HG02970 (cell line): ENCODE data around the gene NCK1.

ENCODE experiments used
- ATAC-seq: cut with Tn5 transposase; IDR thresholded peaks from one replicate; pipeline ENCODE4 v1.9.1; 2021; ENCODE audit warnings: mild to moderate bottlenecking, moderate library complexity, moderate number of reproducible peaks; ENCODE audit not compliant: unreplicated experiment, low FRiP score

NCK1 gene

DNA sequence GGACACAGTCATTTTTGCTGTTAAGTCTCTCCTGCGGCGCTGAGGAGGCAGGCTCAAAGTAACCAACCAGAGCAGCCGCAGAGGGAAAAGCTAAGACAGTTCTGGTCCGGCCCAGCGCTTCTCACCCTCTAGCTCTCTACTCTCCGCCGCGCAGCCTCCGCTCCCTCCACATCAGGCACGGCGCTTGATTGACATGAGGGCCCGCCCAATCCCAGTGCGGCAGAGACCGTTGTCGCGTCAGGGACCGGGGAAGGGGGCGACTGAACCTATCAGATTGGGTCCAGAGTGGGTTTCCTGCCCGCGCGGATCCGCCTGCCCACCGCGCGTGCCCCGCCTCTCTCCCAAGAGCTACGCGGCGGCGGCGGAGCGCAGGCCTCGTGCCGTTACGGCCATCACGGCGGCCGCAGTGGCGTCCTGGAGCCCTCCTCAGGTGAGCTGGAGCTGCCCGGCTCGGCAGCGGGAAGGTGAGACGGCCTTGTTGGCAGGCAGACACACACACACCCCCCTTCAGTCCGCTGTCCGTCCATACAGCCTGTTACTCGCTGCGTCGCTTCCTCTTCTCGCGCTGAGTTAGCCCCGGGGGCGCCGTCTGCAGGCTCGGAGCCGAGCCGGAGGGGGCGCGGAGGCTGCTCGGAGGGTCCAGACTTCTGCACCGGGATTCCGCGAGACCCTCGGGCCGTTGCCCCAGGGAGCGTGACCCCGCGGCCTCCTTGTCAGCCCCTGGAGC is at the start of gene NCK1:
Gene NCK1 (plus strand): TSS at position 319 of the 727 bp plus-strand sequence. CDS start 65,794 bp downstream, outside the sequence.
- peak; percentile 95 for ATAC-seq

DNA sequence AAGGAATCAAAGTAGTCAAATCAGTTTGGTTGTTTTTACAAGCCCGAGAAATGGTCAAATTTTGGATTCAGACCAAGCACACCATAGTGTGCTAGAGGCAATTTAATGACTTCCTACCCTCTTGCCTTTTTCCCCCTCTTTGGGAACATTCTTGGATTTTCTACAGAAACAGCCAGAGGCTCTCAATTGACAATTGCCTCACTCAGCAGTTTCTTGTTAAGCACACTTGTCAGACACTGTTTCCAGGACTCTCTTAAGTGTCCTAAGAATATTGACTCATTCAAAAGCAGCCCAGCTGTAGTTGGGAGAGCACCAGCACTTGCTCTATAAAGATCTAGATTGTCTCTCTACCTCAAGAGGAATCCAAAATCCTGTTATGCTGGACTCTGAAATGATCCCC is 44.6 kb upstream of the NCK1 start:
- ATAC-seq = no peak

DNA sequence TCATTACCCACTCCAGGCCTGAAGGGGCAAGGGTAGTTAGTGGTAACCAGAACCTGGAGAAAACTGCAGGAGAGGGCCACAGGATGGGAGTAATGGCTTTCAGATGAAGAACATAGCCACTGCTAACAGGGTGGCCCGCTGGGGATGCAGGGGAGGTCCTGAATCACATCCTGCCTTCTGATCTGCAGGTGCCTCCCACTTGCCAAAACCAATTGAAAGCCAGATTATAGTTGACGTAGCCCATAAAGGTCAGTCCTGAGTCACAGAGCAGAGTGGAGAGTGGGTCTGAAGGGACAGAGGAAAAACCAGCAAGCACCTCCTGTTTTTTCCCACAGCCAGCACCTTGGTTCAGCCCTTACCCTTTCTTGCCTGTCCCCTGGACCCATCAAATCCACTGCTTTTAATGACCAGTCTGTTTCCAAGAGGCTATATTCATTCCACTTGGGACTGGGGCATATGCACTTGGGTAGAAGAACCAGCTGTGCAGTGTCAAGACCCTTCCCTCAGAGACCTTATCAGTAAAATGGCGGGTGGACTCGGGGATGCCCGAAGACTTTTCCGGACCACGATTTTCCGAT is 43.7 kb upstream of the NCK1 start:
- ATAC-seq = no peak

DNA sequence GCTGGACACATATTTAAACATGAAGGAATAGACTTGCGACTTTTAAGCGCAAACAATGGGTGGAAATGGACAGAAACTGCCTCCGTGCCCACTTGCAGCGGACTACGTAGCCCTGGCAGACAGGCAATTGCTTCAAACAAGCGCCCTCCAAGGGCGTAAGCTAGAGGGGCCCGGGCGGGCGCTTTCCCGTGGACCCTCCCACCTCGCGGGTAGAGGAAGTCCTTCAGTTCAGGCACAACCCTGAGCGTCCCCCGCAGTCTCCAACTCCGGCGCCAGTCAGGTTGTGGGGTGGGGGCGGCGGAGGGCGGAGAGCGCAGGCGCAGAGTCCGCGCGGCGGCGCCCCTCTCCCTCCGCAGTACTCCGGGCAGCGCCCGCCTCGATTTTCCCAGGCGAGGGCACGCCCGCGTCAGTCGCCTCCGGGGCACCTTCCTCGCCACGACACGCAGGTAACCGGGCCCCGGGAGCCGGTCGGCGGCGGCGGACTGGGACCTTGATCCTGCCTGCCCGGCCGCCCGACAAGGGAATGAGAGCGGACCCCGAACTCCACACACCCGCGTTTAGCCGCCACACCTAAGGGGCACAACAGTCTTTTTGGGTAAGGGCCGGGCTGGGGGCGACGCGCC is 43.1 kb upstream of the NCK1 start, which contains the start of gene SLC35G2:
Gene SLC35G2 (plus strand): TSS at position 358 of the 623 bp plus-strand sequence. CDS start 35,335 bp downstream, outside the sequence.
- no peak for ATAC-seq

DNA sequence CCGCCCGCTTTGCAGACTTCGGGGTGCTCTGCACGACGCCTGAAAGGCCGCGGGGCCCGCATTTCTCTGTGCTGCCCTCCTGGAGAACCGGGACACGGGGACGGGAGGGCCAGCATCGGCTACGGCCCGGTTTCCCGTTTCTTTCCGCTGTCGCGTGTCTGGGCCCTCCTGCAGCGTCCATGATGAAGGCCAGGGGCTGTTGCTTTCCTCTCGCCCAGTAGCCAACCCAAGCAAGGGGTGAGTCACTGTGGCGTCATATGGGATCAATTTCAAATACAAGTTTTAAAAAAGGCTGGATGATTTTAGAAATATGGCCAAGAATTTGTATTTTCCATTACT is 42.6 kb upstream of the NCK1 start:
- no peak for ATAC-seq

DNA sequence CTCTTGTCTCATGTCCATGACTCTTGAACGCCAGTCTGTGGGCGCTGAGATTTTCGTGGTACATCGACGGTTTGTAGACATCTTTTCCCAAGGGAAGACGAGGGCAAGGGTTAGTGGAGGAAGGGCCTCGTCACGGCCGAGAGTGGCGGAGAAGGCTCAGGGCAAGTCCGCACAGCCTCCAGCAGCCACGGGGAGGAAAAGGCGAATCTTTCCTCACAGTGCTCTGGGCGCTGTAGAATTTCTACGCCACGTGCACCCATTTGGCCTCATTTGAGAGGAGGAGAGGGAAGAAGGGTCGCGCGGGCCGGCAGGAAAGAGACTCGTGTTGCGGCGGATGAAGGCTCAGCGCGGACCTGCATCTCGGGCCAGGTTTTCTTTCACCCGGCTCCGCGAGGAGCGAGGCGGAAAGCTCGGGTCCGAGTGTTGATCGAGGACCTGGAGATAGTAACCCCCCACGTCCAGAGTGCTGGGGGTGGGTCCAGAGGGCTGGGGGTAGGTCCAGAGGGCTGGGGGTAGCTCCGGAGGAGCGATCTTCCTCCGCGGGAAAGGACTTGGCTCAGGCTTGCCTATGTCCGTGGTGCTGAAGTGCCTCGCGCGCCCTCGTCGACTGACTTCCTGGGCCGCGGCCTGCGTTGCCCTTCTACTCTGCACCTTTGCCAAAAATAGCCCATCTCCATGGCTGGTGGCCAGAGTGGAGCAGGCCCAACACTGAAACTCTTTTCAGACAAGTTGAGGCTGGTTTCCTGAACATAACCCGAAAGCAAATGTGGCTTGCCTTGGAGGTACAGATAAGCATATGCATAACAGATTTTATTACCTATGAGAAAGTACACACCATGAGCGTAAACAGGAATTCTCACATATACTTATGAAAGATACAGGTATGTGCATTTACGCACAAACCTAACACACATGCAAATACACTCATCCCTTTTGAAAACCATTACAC is 42.0 kb upstream of the NCK1 start:
- ATAC-seq = no peak

DNA sequence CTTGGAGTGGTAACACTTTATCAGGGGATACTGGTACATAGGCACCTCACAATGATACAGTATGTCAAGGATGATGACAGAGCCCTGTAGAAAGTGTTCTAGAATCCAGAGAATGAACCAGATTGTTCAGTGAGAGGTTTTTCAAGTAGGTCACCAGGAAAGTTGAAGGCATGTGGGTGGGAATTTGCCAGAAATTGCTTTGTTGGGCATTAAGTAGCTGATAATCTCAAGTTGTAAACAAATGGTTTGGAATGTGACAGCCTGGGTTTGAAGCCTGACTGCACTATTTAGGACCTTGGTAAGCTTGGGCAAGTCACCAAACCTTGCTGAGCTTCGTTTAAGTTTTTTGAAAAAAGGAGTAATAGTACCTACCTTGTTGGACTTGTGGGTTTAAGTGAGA is 30.5 kb upstream of the NCK1 start:
- ATAC-seq = no peak

DNA sequence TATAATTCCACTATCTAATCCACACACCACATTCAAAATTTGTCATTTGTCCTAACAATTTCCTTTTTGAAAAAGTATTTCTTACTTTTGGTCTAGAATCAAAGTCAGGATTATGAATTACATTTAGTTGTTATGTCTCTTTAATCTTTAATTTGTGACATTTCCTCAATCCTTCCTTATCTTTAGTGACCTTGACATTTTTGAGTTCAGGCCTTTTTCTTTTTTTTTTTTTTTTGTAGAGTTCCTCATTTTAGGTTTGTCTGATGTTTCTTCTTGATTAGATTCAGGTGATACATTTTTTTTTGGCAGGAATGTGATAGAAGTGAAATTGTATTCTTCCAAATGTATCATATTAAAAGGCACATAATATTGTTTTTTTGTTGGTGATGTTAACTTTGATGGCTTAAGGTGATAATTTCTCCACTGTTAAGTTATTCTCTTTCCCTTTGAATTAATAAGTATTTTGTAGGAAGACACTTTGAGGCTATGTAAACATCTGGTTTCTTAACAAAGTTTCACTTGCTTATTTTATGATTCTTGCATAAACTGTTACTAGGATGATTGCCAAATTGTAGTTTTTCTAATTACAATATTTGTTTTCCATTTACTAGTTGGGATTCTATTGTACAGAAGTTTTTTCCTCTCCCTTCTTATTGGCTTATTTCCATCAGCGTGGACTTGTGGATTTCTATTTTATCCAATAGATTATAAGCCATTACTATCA is 26.8 kb upstream of the NCK1 start:
- no peak for ATAC-seq

DNA sequence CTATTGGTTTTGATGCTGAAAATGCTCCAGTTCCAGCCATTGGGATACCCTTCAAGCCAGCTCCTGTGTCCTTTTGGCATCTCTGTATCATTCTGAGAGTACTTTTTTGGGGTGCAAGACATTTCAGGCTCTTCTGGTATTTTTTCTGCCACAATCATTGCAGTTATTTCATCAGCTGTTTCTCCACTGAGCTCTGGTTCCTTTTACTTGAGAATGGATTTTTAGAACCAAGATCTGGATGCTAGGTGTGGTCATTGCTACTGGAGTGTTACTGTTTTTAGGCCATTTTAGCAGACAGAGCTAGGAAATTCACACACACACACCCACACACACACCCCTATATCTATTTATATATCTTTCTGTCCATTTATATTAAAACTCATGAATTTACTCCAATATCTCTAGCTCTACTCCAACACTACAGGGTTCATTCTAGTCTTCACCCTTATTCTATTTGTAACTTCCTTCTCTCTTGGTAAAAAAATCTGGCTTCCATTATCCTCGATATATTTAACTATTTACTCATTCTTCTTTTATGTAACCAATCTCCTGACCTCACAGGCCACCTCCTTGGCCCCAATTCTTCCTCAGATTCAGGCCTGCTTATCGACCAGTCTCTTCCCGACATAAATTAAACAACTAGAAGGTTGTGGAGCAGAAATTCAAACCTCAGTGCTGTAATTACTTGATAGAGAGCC is 26.0 kb upstream of the NCK1 start:
- ATAC-seq = no peak

DNA sequence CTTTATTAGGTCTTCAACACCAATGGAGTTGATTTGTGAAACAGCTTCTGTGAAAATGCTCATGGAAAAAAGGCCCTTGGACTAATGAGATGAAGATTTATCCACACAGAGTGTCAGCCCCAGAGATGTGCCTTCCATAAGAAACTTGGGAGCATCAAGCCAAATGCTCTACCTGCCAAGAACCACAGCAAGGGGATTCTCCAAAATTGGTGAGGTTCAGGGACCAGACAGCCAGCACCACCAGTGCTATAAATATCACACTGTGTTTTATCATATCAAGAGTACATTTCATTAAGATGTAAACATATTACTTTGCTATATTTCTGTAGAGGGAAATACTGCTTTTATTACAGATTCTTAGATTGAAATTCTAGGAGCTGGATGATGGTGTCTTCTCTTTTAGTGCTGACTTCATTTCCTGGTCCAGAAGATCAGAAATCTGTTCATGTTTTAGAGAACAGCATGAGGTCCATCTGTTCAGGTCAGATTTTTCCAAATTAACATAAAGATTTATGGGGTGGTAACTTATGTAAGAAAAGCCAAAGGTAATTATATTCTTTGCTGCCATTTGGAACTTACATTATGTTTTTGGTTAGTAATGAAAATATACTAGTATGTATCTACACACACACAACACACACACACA is 25.4 kb upstream of the NCK1 start:
- ATAC-seq = no peak

DNA sequence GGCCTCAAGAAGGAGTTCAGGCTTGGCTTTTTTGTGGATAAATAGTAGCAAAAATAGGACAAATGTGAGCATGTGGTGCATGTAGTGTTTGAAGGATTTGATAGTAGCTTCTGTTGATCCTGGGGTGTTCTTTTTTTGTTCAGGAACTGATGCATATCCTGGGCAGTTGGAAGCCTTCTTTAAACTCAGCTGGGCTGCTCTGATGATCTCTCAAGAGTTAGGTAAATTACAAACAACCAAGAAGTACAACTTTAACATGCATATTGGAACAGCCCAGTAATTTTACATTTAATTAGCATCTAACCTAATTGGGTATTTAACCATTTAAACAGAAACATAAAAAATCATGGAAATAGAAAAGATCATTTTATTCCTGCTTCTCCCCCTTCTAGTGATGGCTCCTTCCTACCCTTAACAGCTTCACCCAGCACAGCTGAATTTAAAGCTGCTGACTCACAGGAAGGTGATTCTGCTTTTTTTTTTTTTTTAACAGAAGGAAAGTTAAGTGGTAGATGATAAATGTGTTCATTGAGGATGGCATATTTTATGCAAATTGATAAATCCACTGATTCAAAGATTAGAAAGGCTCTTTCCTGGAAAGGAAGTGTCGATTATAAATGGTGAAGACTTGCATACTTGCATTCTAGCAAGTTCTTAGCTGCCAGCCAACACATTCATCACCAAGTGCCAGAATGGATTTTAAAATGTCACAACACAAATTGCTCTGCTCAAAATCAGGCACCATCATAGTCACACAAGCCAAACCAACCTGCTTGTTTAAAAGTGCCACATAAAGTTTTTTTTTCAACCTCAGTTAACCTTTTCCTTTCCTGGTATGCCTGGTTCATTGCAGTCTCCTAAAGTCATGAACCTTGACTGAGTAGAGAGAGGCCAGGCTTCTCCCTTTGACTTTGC is 23.1 kb upstream of the NCK1 start:
- no peak for ATAC-seq

DNA sequence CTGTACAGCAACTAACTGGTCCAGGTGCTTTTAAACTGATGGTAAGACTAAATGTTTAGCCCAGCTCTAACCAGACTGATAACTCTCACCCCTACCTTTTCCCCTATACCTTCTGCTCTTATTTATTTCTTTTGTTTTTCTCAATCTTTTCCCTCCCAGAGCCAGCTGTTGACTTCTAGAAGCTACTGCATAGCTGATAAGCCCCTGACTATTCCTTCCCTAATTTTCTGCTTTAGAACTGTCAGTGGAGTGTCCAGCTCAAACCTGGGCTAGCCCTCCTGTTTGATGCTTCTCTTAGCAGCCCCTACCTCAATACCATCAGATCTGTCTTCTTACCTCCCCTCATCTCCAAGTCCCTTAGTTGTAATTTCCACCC is 22.5 kb upstream of the NCK1 start:
- no peak for ATAC-seq

DNA sequence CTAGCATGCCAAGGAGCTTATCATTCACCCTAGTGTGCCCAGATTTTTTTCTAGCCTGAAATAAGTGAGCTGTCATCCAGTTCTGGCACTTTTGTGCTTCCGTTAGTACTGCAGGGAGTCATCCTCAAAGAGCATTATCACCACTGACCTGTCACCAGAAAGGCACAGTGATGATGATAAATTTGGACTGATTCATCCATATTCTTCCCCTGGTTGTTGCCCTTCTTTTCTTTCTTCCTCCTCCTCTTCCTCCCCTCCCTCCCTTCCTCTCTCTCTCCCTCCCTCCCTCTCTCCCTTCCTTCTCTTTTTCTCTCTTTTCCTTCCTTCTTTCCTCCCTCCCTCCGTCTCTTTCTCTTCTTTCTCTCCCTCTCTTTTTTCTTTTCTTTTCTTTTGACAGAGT is 21.8 kb upstream of the NCK1 start:
- no peak for ATAC-seq

DNA sequence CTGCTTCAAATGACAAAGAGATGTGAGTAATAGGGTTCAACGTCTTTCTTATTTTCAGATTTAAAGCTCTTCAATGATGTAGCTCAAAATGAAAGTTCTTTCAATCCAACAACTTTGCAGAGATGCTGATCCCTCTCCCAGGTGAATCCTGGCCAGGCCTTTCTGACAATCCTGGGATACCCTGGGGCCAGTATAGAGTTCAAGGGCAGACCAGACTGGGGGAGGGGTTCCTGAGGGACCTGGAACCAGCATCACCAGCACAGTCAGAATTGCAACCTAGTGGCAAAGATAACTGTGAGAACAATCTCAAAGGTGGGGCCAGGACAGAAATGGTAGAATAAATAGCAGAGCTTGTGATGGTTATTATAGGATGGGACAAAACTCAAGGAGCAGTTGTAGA is 19.7 kb upstream of the NCK1 start:
- ATAC-seq = no peak

DNA sequence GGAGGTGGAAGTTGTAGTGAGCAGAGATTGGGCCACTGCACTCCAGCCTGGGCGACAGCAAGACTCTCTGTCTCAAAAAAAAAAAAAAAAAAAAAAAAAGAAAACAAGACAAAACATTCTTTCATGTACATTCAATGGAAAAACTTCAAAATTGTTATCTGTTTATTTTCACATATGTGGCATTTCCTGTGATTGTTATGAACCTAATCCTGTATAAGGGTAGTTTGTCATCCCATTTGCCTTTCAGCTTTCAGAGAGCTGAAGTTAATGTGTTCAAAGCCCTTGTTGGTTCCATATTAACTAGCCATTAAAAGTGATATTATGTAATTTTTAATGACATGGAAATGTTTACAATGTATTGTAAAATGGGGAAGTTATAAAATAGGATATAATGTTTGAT is 17.3 kb upstream of the NCK1 start:
- ATAC-seq = no peak

DNA sequence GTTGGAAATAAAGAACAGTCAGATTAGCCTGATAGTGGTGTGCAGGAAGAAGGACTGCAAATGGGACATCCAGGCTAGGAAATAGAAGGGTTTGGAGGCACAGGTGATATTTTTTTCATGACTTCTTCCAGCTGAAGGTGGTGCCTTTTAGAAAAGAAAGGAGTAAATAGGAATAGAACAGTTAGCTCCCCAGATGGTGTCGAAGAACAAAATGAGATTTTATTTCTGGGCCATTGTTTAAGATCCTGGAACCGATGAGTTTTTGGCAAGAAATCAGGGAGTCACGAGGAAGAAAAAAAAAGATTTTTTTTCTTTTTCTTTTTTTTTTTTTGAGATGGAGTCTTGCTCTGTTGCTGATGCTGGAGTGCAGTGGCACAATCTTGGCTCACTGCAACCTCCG is 9.8 kb upstream of the NCK1 start:
- ATAC-seq = no peak

DNA sequence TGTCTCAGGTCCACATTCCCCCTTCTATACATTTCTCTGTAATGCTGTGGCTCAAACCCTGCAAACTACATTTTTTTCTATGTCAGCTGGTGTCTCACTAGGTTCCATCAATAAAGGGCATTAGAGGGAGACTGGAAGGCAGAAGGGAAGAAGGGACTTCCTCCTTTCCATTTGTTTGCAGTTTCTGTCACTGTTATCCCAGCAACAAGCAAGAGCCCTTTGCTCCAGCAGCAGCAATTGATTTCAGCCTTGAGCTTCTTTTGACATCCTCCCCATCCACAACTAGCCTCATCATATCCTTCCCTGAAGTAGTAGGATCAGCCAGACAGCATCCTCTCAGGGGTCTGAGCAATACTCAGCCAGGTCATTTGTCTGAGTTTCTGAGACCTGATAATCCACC is 5.3 kb upstream of the NCK1 start:
- no peak for ATAC-seq

DNA sequence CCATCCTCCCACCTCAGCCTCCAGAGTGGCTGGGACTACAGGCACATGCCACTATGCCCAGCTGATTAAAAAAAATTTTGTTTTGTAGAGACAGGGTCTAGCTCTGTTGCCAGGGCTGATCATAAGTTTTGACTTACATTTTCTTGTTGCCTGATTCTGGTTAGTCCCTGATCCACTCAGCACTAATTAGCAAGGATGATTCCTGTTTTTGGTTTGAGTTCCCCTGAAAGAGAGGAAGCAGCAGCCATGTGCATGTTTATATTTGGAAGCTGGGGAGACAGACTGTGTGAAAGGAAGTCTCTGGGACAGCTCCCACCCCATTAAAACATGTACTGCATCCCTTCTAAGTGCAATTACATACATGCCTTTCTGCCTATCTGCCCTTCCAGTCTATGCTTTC is 3.6 kb upstream of the NCK1 start:
- no peak for ATAC-seq
